Chondrocyte (in vitro differentiated cells): ENCODE data around the gene MPPED2. TPM values are rescaled to one million over a fixed set of nuclear protein-coding genes. Genes with fewer than 3 reads are reported as not detected.

ENCODE experiments used
- DNase-seq: peaks from one replicate; pipeline ENCODE4 v3.0.0; 2021; ENCODE audit warnings: mixed read lengths, low spot score
- H3K27ac Mint-ChIP-seq: one replicate; pipeline ENCODE4 v1.8.0; 2021; ENCODE audit warnings: mild to moderate bottlenecking, moderate library complexity, mixed read lengths; ENCODE audit not compliant: unreplicated experiment
- H3K27me3 Mint-ChIP-seq: 2 replicates; pipeline ENCODE4 v1.8.0; 2021; ENCODE audit warnings: low read depth, mixed read lengths
- H3K36me3 Mint-ChIP-seq: 2 replicates; pipeline ENCODE4 v1.8.0; 2021; ENCODE audit warnings: low read depth, mixed read lengths
- H3K4me1 Mint-ChIP-seq: 2 replicates; pipeline ENCODE4 v1.8.0; 2021; ENCODE audit warnings: low read depth, mild to moderate bottlenecking, mixed read lengths
- H3K4me3 Mint-ChIP-seq: one replicate; pipeline ENCODE4 v1.8.0; 2021; ENCODE audit warnings: mild to moderate bottlenecking, moderate library complexity, mixed read lengths; ENCODE audit not compliant: unreplicated experiment
- H3K9me3 Mint-ChIP-seq: 2 replicates; pipeline ENCODE4 v1.8.0; 2021; ENCODE audit warnings: low read depth, mixed read lengths
- CTCF ChIP-seq: fragments of 200-600 bp; sonication (generic); IDR thresholded peaks from 2 replicates; pipeline ENCODE4 v1.5.0; 2021; ENCODE audit warnings: antibody characterized with exemption, mild to moderate bottlenecking, moderate library complexity
- total RNA-seq: library from RNA; stranded (reverse); gene quantifications from 3 replicates; pipeline ENCODE4 v1.2.1, GENCODE V29; 2021

Gene MPPED2
- total RNA-seq, 1 donor from 2014 or later: not detected

DNA sequence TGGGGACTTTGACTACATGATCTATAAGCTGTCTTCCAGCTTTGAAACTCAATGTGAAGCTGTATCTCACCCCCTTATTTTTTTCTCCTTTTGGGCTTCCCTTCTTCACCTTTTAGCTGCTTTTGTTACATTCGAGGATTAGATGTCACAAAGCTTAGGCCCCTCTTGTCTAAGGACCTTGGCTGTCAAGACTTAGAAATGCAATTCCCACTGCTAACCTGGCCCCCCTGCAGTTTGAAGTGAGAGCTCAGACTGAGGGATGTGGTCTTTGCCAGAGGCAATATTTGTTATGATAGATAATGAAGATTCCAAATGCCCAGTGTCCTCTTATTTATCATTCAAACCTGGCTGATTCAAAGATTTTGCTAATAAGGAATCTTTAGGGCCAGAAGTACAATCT lies 135.0 kb downstream of the MPPED2 start:
- Mint-ChIP-seq H3K9me3 (no peaks in the 10 kb centered on the region), H3K27me3 (peaks cover 9% of the 10 kb centered on the region), H3K4me3 (no peak overlapping the region), H3K4me1 (peaks cover 2% of the 10 kb centered on the region), H3K36me3 (no peaks in the 10 kb centered on the region), H3K27ac (no peak overlapping the region)
- no peak for TF ChIP-seq CTCF
- DNase-seq: no peak

DNA sequence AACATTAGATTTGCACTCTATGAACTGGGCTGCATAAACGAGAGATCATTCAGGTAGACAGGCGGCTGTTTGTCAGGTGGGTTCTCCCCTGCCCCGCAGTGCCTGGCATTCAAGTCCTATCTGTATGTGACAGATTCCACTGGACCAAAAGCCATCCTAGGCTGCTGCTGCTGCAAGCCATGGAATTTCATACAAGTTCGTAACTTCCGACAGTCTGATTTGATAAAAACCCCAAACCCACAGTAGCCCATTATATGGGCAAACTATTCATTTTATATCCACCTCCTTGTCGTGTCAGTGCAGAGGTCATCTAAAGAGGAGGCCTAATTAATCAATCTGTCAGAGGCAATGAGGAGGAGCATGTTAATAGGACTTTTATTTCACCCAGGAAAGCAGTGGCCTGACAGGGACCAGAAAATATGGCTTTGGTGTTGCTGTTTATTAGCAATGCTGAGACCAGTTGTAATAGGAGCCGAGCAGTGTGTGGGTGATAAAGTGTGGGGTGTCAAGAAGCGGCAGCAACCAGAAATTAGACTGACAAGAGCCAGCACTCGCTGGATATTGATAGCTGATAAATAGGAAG lies 139.0 kb downstream of the MPPED2 start:
- no peak overlapping the region for H3K27ac Mint-ChIP-seq
- H3K4me3 Mint-ChIP-seq: no peak overlapping the region
- no peak for TF ChIP-seq CTCF
- H3K9me3 Mint-ChIP-seq: no peaks in the 10 kb centered on the region
- H3K4me1 Mint-ChIP-seq: peaks cover 11% of the 10 kb centered on the region
- H3K36me3 Mint-ChIP-seq: no peaks in the 10 kb centered on the region
- H3K27me3 Mint-ChIP-seq: peaks cover 2% of the 10 kb centered on the region
- DNase-seq: no peak

DNA sequence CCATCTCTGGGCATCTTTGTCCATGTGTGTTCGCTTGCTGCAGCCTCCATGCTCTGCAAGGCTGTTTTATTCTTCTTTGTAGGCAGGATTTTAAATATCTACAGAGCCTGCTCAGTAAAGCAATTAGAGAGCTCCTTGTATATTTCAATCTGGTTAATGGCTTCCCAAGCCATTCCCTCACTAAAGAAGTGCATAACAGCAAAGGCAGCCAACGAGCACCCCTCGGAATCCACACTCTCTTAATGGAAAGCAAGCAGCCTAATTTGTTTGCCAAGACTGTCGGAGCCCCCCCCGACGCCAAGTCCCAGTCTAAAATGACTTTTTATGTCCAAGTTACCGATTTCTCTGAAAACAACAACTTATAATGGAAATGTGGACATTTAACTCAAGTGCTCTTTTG lies 139.6 kb downstream of the MPPED2 start:
- H3K4me3 Mint-ChIP-seq: no peak overlapping the region
- no peak for TF ChIP-seq CTCF
- peaks cover 3% of the 10 kb centered on the region for H3K27me3 Mint-ChIP-seq
- H3K27ac Mint-ChIP-seq: no peak overlapping the region
- DNase-seq: no peak
- H3K36me3 Mint-ChIP-seq: no peaks in the 10 kb centered on the region
- peaks cover 9% of the 10 kb centered on the region for H3K4me1 Mint-ChIP-seq
- no peaks in the 10 kb centered on the region for H3K9me3 Mint-ChIP-seq

GRCh38 chr11:30445056-30445455 lies 141.1 kb downstream of the MPPED2 start:
- Mint-ChIP-seq H3K9me3 (no peaks in the 10 kb centered on the region), H3K27me3 (peaks cover 5% of the 10 kb centered on the region), H3K27ac (no peak overlapping the region), H3K36me3 (no peaks in the 10 kb centered on the region), H3K4me1 (peaks cover 9% of the 10 kb centered on the region), H3K4me3 (no peak overlapping the region)
- no peak for TF ChIP-seq CTCF
- no peak for DNase-seq

- Mint-ChIP-seq H3K36me3 (no peaks in the 10 kb centered on the region), H3K4me1 (peaks cover 11% of the 10 kb centered on the region), H3K9me3 (no peaks in the 10 kb centered on the region), H3K27me3 (peaks cover 7% of the 10 kb centered on the region), H3K27ac (no peak overlapping the region), H3K4me3 (no peak overlapping the region)
- TF ChIP-seq CTCF: no peak
- DNase-seq: no peak
Observed at GRCh38 chr11:30440510-30440909, 145.6 kb downstream of the MPPED2 start.
